A673 (cell line): ENCODE measurements around the gene XRCC6.

Experiments used
- EZH2 ChIP-seq: fragments of 200-600 bp; sonication (generic); IDR thresholded peaks from 2 replicates; pipeline ENCODE4 v1.6.1; 2017; ENCODE audit warnings: borderline replicate concordance, low read depth, mild to moderate bottlenecking, mixed read lengths, antibody characterized with exemption, low read length; ENCODE audit not compliant: poor library complexity, severe bottlenecking
- TF ChIP-seq, protein P1 (sequence below): fragments of 300-800, 200-600 bp; sonication (generic); conservative IDR thresholded peaks from 2 replicates; pipeline ENCODE4 v1.5.1; 2017; ENCODE audit warnings: low read depth, mild to moderate bottlenecking, antibody characterized with exemption, low read length, moderate library complexity, mixed read lengths

GRCh38 chr22:41571786-41572185 lies 49.3 kb upstream of the XRCC6 start:
- TF ChIP-seq, protein P1, sequence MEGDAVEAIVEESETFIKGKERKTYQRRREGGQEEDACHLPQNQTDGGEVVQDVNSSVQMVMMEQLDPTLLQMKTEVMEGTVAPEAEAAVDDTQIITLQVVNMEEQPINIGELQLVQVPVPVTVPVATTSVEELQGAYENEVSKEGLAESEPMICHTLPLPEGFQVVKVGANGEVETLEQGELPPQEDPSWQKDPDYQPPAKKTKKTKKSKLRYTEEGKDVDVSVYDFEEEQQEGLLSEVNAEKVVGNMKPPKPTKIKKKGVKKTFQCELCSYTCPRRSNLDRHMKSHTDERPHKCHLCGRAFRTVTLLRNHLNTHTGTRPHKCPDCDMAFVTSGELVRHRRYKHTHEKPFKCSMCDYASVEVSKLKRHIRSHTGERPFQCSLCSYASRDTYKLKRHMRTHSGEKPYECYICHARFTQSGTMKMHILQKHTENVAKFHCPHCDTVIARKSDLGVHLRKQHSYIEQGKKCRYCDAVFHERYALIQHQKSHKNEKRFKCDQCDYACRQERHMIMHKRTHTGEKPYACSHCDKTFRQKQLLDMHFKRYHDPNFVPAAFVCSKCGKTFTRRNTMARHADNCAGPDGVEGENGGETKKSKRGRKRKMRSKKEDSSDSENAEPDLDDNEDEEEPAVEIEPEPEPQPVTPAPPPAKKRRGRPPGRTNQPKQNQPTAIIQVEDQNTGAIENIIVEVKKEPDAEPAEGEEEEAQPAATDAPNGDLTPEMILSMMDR: no peak
- no peak for TF ChIP-seq EZH2
